GM18520 (cell line): ENCODE measurements around the gene AUP1.
A peak's percentile ranks its signal among the peaks of the same experiment; 100 is the strongest.

ENCODE experiments used
- ATAC-seq: cut with Tn5 transposase; IDR thresholded peaks from one replicate; pipeline ENCODE4 v1.9.1; 2021; ENCODE audit not compliant: unreplicated experiment

AUP1 gene

DNA sequence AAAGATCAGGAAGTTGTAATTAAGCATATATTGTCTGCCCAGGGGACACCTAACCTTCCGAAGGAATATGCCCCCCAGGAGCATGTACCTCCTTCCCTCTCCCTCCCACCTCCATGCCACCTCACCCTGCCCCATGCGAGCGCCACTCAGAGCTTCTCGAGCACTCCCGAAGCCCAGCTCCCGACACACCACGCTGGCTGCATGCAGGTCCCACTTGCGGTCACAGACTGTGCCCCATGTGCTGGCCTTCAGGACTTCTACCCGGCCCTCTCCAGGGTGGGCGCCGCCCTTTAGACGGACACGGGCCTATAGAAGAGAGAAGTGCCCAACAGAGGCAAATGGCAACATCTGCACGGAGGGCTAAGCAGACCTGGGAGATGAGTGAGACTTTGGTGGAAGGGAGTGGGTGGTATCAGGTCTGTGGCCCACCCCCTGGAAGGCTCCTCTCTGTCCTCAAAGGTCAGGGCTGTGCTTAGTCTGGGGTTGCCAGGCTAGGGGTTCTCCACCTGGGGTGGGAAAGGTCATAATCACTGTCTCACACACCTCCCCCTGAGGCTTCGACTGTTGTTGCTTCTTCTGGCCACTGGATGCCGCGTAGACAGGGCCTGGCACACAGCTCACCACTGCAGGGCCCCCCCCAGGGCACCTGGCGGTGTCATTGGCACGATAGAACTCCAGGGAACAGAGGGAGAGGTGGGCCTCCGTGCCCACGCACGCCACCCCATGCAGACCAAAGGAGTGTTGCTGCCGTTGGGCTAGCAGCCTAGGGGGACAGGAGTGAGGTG is 6.9 kb upstream of the AUP1 start:
- ATAC-seq, result no peak

DNA sequence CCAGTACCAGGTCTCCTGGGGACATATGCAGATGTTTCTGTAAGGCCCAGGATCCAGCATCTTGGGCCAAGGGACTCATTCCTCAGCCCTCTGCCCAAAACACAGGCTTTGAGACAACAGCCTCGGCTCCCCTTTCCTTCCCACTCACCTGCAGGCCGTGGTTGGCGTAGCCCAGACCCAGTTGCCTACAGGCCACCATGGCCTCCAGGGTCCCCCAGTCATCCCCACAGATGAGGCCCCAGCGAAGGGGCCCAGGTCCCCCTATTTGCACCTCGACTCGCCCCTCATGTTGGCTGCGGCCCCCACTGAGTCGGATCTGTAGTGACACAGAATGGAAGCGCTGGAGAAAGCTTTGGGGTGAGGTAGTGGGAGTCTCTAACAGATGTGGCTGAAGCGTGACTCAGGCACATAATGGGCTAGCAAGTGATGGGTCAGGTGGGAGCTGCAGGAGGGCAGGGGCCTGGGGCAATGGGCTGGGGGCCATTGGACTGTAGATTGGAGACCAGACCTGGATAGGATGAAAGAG is 6.0 kb upstream of the AUP1 start:
- no peak for ATAC-seq

DNA sequence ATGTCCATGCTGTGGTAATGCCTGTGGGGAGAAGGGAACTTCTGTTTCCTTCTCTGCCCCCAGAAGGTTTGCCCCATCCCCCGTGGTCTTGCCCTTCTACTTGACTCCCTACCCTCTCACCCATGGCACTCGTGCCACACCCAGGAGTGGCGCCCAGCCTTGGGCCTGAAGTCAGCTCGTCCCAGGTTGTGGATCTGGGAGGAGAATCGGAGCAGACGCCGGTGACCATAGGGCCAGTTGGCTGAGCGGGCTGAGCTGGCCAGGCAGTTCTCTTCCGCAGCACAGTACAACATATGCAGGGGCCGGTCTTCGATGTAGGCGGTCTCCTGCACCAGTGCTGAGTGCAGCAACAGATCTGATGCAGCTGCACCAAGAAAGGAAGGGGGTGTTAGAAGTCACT is 4.9 kb upstream of the AUP1 start:
- ATAC-seq, result no peak

DNA sequence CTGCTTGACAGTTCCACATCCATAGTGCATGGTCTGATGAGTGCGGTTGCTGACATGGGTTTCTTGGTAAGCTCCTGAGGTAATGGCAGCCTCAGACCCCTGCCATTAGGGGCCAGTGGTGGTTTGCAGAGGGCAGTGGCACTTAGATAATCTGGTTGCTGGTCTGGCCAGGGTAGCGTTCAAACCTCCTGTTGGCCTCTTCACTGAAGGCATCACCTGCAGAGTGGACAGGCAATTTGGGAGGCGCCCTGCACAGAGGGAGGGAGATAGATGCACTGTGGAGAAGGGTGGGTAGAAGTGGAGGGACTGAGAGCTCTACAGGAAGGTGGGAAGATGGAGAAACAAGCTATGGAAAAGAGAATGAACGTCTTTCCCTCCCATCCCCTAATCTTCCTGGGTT is 4.0 kb upstream of the AUP1 start:
- no peak for ATAC-seq

- ATAC-seq, result no peak
These were observed 2.7 kb upstream of the AUP1 start for GRCh38 chr2:74532222-74532621.

- no peak for ATAC-seq
These were observed 2.2 kb upstream of the AUP1 start for GRCh38 chr2:74531666-74532065.

- peak; percentile 31 for ATAC-seq
These were observed 1.0 kb upstream of the AUP1 start for GRCh38 chr2:74530239-74531187.

GRCh38 chr2:74528600-74529356 is 728 bp downstream of the AUP1 start:
- ATAC-seq, result no peak

- ATAC-seq, result no peak
These were observed 1.8 kb downstream of the AUP1 start for GRCh38 chr2:74527741-74528140.

DNA sequence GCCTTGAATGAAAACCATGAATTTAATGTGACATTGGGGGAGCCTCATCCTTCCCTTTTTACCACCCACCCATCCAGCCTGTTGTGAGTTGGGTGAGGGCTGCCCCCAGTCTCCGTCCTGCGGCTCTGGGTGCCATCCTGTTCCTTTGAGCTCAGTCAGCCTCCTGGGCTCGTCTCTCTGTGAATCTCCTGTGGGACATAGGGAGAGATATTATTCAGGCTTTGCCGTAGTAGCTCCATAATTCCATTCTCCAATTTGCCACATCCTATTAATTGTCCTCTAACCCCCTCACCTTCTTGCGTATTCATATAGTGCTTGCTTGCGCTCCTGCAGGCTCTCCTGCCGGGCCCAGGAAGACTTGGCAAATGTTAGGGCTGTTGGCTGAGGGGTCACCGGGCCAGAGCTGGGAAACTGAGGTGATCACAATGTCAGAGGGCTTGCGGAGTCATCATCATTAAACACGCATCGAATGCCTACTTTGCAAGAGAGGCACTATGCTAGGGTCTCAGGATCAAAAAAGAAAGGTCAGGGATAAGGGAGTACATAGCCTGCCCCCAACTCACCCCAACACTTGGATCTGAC is 2.8 kb downstream of the AUP1 start:
- ATAC-seq, result no peak

GRCh38 chr2:74525717-74526648 is 3.5 kb downstream of the AUP1 start, which contains the start of gene DQX1:
TSS of gene DQX1 (minus strand) at chr2:74526231. CDS start at chr2:74525729, 502 bp downstream.
- ATAC-seq, result no peak

DNA sequence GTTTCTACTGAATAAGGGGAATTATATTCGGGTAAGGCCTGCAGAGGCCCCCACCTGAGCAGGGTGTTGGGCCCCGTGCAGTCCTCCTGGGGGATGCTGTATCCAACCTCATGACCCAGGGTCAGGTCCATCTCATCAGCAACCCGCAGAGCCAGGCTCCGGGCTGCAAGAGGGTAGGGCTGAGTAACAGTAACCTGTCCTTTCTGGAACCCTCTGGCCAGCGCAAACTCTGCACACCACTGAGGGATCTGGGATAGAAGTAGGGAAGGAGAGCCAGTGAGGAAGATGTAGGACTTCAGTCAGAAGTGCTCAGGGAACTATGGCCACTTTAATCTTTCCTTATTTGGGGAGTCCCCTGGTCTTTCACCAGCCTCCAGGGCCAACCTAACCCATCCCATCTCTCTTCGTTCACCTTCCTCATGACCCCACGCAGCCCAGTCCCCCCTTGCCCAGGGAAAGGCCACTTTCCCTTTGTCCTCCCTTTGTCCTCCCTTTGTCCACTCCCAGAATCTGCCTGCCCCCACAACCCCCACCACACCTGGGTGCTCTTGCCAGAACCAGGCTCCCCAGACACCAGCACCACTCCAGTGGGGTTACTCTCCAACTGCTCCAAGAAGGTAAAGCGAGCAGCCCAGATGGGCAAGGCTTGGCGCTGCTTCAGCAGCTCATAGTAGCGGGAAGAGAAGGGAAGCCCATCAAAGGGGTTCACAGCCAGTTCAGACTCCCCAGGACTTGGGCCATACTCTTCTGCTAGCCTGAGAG is 4.4 kb downstream of the AUP1 start:
- ATAC-seq, result no peak

GRCh38 chr2:74524005-74524404 is 5.5 kb downstream of the AUP1 start:
- no peak for ATAC-seq

- no peak for ATAC-seq
These were observed 7.0 kb downstream of the AUP1 start for GRCh38 chr2:74522516-74522915.

GRCh38 chr2:74516650-74517049 is 12.9 kb downstream of the AUP1 start:
- ATAC-seq, result no peak

- ATAC-seq, result no peak
These were observed 13.4 kb downstream of the AUP1 start for GRCh38 chr2:74515981-74516633.

- no peak for ATAC-seq
These were observed 14.1 kb downstream of the AUP1 start for GRCh38 chr2:74515271-74515980.
